Measurements from ENCODE around the gene PARD3. TPM values are rescaled to one million over a fixed set of nuclear protein-coding genes. Genes with fewer than 3 reads are reported as not detected.
A peak's percentile ranks its signal among the peaks of the same experiment; 100 is the strongest.
"Not testable (repeated sequence)": the region's sequence is repeated elsewhere in the genome, so short reads cannot be mapped to it uniquely, and the experiment has no call there.

Gene PARD3
- total RNA-seq, 1 experiment from 2014 or later = 55.3 TPM

- DNase-seq (ENCODE audit: low read depth) = peak; percentile 85
These were observed 409.3 kb downstream of the PARD3 start for GRCh38 chr10:34405611-34406462.

GRCh38 chr10:34403512-34403911 lies 411.6 kb downstream of the PARD3 start:
- DNase-seq (ENCODE audit: low read depth) = peak; percentile 23

DNA sequence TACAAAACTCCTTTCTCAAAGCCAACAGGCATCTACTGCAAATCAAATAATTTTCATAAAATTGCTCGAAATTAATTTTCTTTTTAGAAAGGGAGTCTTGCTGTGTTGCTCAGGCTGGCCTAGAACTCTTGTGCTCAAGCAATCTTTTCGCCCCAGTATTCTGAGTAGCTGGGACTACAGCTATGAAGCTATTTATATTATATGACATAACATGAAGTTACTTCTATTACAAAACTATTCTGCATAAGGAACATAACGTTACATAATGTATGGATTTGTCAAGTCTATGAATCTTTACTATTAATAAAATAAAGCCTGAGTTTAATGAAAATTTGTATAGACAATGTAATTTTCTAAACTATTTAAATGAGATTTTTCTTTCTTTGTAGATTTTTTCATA lies 415.0 kb downstream of the PARD3 start:
- DNase-seq (ENCODE audit: low read depth) = no peak

DNA sequence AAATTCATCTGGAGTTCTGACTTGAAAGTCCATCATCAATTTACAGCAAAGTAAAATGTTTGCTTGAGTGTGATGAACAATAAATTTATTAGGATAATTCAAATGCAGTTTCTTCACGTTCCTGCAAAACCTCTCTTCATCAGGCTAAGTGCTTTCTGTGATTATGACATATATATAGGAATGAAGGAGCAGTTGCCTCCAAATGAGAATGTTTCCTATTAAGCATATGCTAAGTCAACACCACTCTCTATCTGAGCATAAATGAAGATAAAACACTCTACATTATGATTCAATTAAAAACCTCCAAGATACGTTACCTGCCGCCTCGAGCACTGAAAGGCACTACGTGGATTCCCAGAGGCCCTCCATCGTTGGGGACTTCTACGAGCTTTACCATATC lies 416.1 kb downstream of the PARD3 start:
- DNase-seq (ENCODE audit: low read depth) = no peak

GRCh38 chr10:34397324-34397723 lies 417.8 kb downstream of the PARD3 start:
- no peak for DNase-seq (ENCODE audit: low read depth)

- no peak for DNase-seq (ENCODE audit: low read depth)
These were observed 418.4 kb downstream of the PARD3 start for GRCh38 chr10:34396663-34397062.

- DNase-seq (ENCODE audit: low read depth) = no peak
These were observed 422.4 kb downstream of the PARD3 start for GRCh38 chr10:34392641-34393170.

DNA sequence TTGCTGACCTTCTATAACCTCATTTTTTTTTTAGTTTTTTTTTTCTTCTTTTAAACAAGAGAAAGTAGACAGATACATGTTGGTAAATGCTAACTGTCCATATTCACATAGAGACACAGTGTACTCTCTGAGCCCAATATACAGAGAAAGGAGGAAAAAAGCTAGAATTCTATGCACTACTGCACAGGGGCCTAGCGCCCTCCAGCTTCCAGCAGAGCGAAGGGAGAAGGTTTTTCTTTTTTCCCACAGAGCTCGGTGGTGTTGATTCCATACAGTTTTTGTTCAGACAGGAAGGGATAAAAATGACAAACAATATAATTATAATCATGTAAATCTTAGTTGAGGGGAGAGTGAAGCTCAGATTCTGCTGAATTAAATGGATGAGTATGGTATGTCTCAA lies 423.9 kb downstream of the PARD3 start:
- not testable (repeated sequence) for DNase-seq (ENCODE audit: low read depth)

GRCh38 chr10:34389801-34390200 lies 425.3 kb downstream of the PARD3 start:
- no peak for DNase-seq (ENCODE audit: low read depth)

DNA sequence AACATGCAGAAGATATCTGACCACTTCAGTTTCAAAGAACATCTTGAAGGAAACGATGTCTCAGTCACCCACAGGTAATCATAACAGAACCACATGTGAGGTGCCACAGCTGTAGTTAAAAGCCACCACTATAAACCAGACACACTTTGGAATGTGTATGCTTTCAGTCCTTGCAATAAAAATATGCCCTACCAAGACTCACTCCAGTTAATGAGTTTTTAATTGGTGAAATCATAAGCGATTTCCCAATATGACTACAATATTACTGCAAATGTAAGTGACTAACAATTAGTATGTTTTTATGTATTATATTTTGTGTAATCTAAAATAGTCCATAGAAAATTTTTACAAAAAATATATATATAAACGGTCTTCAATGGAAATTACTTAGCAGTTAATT lies 428.2 kb downstream of the PARD3 start:
- no peak for DNase-seq (ENCODE audit: low read depth)

DNA sequence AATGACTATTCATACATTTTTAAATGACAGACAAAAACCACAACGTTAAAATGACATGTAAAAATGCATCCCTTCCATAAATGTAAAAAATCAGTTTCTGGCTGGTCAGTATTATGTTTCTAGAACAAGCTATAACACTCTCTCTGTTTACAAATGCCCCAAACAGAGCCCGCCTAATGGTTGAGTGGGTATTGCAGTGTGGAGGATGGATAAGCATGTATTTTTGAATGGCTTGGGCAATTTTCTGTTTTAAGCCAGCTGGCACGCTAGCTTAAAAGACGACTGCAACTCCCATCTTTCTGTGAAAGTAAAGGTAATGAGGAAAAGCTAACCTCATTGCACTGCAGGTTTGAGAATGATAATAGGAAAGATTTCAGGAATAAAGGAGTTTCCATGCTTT lies 430.7 kb downstream of the PARD3 start:
- no peak for DNase-seq (ENCODE audit: low read depth)

- DNase-seq (ENCODE audit: low read depth) = no peak
These were observed 432.5 kb downstream of the PARD3 start for GRCh38 chr10:34382626-34383025.

DNA sequence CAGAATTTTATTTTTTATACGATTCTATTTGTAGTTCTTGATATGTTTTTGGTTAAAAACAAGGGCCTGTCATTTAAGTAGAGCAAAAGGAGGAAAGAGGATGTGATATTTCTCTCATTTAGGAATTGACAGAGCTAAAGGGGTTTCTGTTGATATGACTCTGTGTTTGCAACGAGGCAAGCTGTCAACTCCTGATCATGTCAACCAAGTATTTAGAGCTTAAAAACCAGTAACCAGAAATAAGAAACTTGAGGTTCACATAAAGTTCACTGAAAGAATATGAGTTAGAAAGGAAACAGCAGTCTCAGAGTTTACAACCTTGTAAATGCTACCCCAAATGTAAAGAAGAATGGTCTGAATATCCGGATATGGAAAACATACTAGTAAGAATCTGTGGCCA lies 434.2 kb downstream of the PARD3 start:
- no peak for DNase-seq (ENCODE audit: low read depth)

- no peak for DNase-seq (ENCODE audit: low read depth)
These were observed 436.8 kb downstream of the PARD3 start for GRCh38 chr10:34378297-34378696.

- DNase-seq (ENCODE audit: low read depth) = no peak
These were observed 437.3 kb downstream of the PARD3 start for GRCh38 chr10:34377833-34378232.

GRCh38 chr10:34374356-34375045 lies 440.6 kb downstream of the PARD3 start:
- DNase-seq (ENCODE audit: low read depth) = no peak

DNA sequence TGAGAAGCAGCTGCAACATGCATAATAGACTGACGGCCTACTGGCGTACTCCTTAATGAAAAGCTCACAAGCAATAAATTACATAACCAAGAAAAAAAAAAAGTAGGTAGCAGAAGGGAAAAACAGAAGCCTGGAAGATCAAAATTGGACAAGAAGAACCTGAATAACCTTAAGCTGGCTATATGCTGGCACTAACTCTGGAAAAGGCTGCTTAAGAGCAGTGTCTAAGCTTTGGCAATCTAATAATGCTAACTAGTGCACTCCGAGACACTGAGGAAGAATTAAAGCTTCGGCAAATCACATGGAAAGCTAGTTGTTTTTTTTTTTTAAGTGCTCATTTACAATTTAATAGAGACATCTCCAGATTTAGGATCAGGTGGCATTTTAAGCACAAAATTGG lies 441.9 kb downstream of the PARD3 start:
- DNase-seq (ENCODE audit: low read depth) = no peak

GRCh38 chr10:34372509-34372908 lies 442.6 kb downstream of the PARD3 start:
- no peak for DNase-seq (ENCODE audit: low read depth)

DNA sequence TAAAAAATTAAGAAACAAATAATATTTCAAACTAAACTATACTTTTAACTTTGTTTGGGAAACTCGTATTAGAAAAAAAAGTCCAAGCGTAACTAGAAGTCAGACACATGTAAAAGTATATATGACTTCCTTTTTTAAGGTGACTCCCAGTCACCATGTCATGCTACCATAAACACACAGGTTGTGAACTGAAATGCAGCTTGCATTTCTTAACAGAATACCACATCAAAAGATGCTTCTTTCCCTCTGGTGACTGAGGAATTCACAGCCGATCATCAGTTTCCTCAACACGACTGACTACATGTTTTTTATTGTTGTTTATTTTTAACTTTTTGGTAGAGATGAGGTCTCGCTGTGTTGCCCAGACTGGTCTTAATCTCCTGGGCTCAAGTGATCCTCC lies 445.0 kb downstream of the PARD3 start:
- DNase-seq (ENCODE audit: low read depth) = no peak

DNA sequence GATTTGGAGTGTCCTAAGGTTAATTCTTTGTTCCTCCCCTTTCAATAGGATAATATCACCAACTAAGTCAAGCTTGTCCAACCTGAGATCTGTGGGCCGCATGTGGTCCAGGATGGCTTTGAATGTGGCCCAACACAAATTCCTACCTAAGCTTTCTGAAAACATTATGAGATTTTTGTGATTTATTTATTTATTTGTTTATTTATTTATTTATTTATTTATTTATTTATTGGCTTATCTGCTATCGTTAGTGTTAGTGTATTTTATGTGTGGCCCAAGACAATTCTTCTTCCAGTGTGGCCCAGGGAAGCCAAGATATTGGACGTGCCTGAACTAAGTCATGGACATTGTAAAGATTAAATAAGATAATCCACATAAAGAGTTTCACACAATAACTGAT lies 446.0 kb downstream of the PARD3 start:
- DNase-seq (ENCODE audit: low read depth) = no peak

DNA sequence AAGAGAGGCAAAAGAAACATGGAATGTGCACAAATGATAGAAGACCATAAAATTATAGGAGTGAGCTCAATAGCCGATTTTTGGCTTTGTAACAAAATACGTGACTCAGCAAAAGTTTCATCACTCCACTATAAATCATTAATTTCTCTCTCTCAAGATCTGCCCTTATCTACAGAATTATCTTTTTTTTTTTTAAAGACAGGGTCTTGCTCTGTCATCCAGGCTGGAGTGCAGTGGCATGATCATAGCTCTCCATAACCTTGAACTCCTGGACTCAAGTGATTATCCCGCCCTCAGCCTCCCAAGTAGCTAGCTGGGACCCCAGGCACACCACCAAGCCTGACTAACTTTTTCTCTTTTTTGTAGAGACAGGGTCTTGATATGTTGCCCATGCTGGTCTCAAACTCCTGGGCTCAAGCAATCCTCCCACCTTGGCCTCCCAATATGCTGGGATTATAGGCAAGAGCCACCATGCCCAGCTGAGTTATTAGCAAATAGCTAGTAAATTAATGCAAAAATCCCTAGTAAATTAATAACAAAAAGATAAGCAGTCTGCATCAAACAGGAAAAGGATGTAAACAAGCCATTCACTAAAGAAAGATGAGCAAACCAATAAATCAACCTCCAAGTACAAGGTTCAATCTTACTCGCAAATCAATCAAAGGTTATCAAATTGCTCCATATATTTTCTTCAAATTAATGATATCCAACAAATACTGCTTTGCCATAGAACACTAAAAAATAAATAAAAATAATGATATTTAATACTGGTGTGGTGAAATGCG lies 450.7 kb downstream of the PARD3 start:
- no peak for DNase-seq (ENCODE audit: low read depth)

GRCh38 chr10:34360984-34361383 lies 454.1 kb downstream of the PARD3 start:
- no peak for DNase-seq (ENCODE audit: low read depth)

All from HT1080 (cell line).